Adrenal gland (tissue), 12 donors: ENCODE data around the gene MYH3. TPM values are rescaled to one million over a fixed set of nuclear protein-coding genes. Genes with fewer than 3 reads are reported as not detected.

Experiments
- DNase-seq, 7 donors: peaks; one replicate each; pipeline ENCODE4 v3.0.0-alpha.2; 2019 to 2020
- H3K27ac ChIP-seq, 5 donors: fragments of 200-600 bp; sonication (generic) in 4 of 5; 1 replicate in 3 of 5; 2 replicates in 2 of 5; pipeline versions ENCODE4 v1.5.1 to v1.8.0; 2016 to 2020; ENCODE audit warnings: mild to moderate bottlenecking in 1 of 5
- H3K27me3 ChIP-seq: fragments of 200-600 bp; 2 replicates; pipeline ENCODE4 v1.8.0; 2021
- H3K36me3 ChIP-seq, 2 donors: fragments of 200-600 bp; replicated peaks in 1 of 2; 1 replicate in 1 of 2; 2 replicates in 1 of 2; pipeline versions ENCODE4 v1.5.1 to v1.8.0; 2018 to 2022
- H3K4me1 ChIP-seq, 2 donors: fragments of 200-600 bp; replicated peaks in 1 of 2; 1 replicate in 1 of 2; 2 replicates in 1 of 2; pipeline versions ENCODE4 v1.5.1 to v1.8.0; 2018 to 2021
- H3K4me3 ChIP-seq, 4 donors: fragments of 200-600 bp; sonication (generic) in 3 of 4; one replicate each; pipeline ENCODE4 v1.5.1; 2016 to 2018
- H3K9me3 ChIP-seq, 3 donors: fragments of 200-600 bp; sonication (generic) in 1 of 3; replicated peaks in 1 of 3; 1 replicate in 2 of 3; 2 replicates in 1 of 3; pipeline versions ENCODE4 v1.5.1 to v1.8.0; 2016 to 2021
- POLR2A ChIP-seq, 2 donors: fragments of 450-650 bp; IDR thresholded peaks; one replicate each; pipeline ENCODE4 v1.6.1; 2017; ENCODE audit warnings: antibody characterized with exemption in 2 of 2, mild to moderate bottlenecking in 2 of 2, moderate library complexity in 1 of 2
- WGBS, 4 donors: extraction: QIAGEN DNeasy Blood & Tissue Kit in 2 of 4; methylation state at CpG; one replicate each; pipeline versions ENCODE4 v1.1.5 to v1.1.7; 2013 to 2017; 5-methylcytosine and 5-hydroxymethylcytosine counted together
- intact Hi-C, 2 donors: fragments of 100-400 bp; cut with DNase I; formaldehyde crosslinking; loops; one replicate each; pipeline versions ENCODE4 v1.14.1 to v1.15.0; 2022 to 2023
- polyA plus RNA-seq, 3 donors: library from polyadenylated mRNA; stranded (reverse); fragments of 200-250 nt in 2 of 3; fragments of 350-450 nt in 1 of 3; fragmentation: Illumina TruSeq in 1 of 3; extraction: RNeasy Lipid Tissue Mini Kit (QIAGEN cat#74804) in 1 of 3; gene quantifications; one replicate each; pipeline ENCODE4 v1.2.3, GENCODE V29; 2013 to 2014
- total RNA-seq, 9 donors: library from RNA; depleted of rRNA in 4 of 9; stranded (reverse); fragments of >200 nt in 4 of 9; fragments of 120-200 nt in 1 of 9; fragmentation: NEBNext Ultra II Directional in 1 of 9; extraction: Animal tissue kit (Norgen Biotek cat#: 25700) in 1 of 9; gene quantifications; one replicate each; pipeline versions ENCODE4 v1.1.0 to v1.2.4, GENCODE V29; 2013 to 2023
- TF ChIP-seq, protein P1 (sequence below), 6 experiments: fragments of 450-650 bp in 4 of 6; fragments of 200-600 bp in 2 of 6; sonication (generic) in 1 of 6; IDR thresholded peaks; 1 replicate in 5 of 6; 2 replicates in 1 of 6; pipeline versions ENCODE4 v1.5.1 to v1.8.0; 2016 to 2021; ENCODE audit warnings: antibody characterized with exemption in 6 of 6, mild to moderate bottlenecking in 2 of 6, moderate library complexity in 1 of 6
- donor health status: healthy with polysubstance abuse.
- donor health status: Bipolar disorder and iron deficiency.
- donor health status: DM: yes; HTN: yes; CAD: no.
- donor health status: DM: no; HTN: no; CAD: no.
- donor health status: DM: no; HTN: no; CAD: no.
- donor health status: DM: yes; HTN: yes; CAD: no.

The MYH3 gene
- total and polyA plus RNA-seq, 12 donors: 0.43 to 9.3 (median 0.95) TPM; not detected in 1

DNA sequence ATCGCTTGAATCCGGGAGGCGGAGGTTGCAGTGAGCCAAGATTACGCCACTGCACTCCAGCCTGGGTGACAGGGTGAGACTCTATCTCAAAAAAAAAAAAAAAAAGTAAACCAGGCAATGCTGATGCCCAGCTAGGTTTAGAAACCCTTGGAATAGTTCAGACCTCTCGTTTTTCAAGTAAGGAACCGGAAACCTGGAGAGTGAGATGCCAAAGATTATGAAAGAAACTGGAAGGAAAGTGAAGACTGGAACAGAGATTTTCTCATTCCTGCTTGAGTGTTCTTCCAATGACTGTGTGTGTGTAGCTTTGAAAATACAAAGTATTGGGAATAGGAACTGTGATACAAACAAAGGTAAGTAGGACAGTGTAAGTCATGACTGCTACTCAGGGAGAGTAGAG lies 35.7 kb downstream of the MYH3 start:
- TF ChIP-seq POLR2A (IDR thresholded peaks at IDR 0.05): no peak
- TF ChIP-seq, protein P1, sequence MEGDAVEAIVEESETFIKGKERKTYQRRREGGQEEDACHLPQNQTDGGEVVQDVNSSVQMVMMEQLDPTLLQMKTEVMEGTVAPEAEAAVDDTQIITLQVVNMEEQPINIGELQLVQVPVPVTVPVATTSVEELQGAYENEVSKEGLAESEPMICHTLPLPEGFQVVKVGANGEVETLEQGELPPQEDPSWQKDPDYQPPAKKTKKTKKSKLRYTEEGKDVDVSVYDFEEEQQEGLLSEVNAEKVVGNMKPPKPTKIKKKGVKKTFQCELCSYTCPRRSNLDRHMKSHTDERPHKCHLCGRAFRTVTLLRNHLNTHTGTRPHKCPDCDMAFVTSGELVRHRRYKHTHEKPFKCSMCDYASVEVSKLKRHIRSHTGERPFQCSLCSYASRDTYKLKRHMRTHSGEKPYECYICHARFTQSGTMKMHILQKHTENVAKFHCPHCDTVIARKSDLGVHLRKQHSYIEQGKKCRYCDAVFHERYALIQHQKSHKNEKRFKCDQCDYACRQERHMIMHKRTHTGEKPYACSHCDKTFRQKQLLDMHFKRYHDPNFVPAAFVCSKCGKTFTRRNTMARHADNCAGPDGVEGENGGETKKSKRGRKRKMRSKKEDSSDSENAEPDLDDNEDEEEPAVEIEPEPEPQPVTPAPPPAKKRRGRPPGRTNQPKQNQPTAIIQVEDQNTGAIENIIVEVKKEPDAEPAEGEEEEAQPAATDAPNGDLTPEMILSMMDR (IDR thresholded peaks at IDR 0.05): no peak
- H3K36me3 ChIP-seq: no peaks in the 10 kb centered on the region
- intact Hi-C loops: no loop called here
- WGBS, 4 donors: 79 to 88% (median 87%) methylated on average over 6 of the region's 6 CpGs
- H3K27ac ChIP-seq: no peak overlapping the region
- no peak overlapping the region for H3K4me3 ChIP-seq
- H3K4me1 ChIP-seq: no peaks in the 10 kb centered on the region
- no peak for DNase-seq
- H3K27me3 ChIP-seq: no peaks in the 10 kb centered on the region
- H3K9me3 ChIP-seq: no peaks in the 10 kb centered on the region

DNA sequence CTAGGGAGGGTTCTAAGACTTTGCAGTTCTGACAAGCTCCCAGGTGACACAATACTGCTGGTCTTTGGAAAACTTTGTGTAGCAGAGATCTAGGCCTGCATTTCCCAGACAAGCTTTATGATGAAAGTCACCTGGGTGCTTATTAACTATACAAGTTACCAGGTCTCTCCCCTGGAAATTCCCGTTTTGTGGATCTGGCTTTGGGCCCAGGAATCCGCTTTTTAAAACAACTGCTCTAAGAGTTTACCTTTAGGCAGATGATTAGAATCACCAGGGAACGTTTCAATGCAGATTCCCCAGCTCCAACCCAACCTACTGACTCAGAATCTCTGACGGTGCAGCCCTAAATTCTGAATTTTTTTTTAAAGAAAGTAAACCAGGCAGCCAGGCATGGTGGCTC lies 36.3 kb downstream of the MYH3 start:
- intact Hi-C loops: no loop called here
- no peak for DNase-seq
- TF ChIP-seq, protein P1 (IDR thresholded peaks at IDR 0.05): no peak
- TF ChIP-seq POLR2A (IDR thresholded peaks at IDR 0.05): no peak
- Histone ChIP-seq H3K27ac (no peak overlapping the region), H3K4me3 (no peak overlapping the region), H3K36me3 (no peaks in the 10 kb centered on the region), H3K4me1 (no peaks in the 10 kb centered on the region), H3K9me3 (no peaks in the 10 kb centered on the region), H3K27me3 (no peaks in the 10 kb centered on the region)
- WGBS, 4 donors: 59 to 68% (median 64%) methylated on average over 4 of the region's 4 CpGs

DNA sequence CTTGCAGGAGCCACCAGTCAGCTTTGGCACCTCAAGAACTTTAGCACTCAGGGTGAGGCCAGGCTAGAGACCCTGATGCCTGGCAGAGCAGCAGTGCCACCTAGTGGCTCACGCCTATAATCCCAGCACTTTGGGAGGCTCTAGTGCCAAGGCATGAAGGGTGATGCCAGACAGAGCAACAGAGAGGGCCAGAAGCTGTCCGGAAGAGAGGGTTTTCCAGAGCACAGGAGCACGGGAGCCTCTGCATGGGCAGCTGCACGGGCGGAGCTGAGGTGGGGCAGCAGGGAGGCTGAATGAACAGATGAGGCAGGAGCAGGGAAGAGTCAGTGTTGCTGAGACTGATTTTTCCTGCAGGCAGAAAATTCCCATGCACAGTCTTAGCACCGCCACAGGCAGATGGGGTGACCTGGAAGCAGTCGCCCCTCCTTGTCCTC lies 38.9 kb downstream of the MYH3 start:
- Histone ChIP-seq H3K4me3 (no peak overlapping the region), H3K36me3 (no peaks in the 10 kb centered on the region), H3K4me1 (no peaks in the 10 kb centered on the region), H3K27me3 (no peaks in the 10 kb centered on the region), H3K9me3 (no peaks in the 10 kb centered on the region), H3K27ac (no peak overlapping the region)
- TF ChIP-seq, protein P1 (IDR thresholded peaks at IDR 0.05): peak; percentile 47 to 80 (median 66)
- TF ChIP-seq POLR2A (IDR thresholded peaks at IDR 0.05): no peak
- DNase-seq: peak; percentile 56 to 78 (median 64)
- intact Hi-C loops: loop anchor here (5.0 to 10.0 kb wide), 3 partner anchors 283 to 693 kb away; no protein-coding TSS in a partner anchor
- WGBS, 4 donors: 14 to 22% (median 17%) methylated on average over 7 of the region's 7 CpGs

DNA sequence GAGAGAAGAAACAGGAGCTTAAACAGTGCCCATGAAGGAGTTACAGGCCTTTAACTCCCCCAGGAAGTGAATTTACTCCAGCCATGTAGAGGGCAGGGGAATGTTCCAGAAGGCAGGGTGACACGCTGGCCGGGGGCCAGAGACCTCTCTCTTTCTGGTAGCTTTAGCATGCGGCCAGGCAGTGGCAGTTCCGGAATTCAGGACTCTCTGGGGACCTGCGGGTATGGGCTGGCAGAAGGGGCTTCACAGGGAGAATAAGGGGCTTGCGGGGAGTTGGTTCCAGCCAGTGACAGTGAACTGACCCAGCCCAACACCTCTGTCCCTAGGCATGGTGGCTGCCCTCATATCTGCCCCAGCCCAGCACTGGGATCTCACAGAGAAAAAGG lies 40.0 kb downstream of the MYH3 start:
- Histone ChIP-seq H3K27ac (no peak overlapping the region), H3K36me3 (no peaks in the 10 kb centered on the region), H3K4me1 (no peaks in the 10 kb centered on the region), H3K9me3 (no peaks in the 10 kb centered on the region), H3K27me3 (no peaks in the 10 kb centered on the region), H3K4me3 (no peak overlapping the region)
- no peak for TF ChIP-seq POLR2A (IDR thresholded peaks at IDR 0.05)
- DNase-seq: no peak
- WGBS, 4 donors: 81 to 87% (median 81%) methylated on average over 3 to 6 of the region's 6 CpGs
- intact Hi-C loops: loop anchor here (5.0 to 10.0 kb wide), 3 partner anchors 282 to 692 kb away; no protein-coding TSS in a partner anchor

DNA sequence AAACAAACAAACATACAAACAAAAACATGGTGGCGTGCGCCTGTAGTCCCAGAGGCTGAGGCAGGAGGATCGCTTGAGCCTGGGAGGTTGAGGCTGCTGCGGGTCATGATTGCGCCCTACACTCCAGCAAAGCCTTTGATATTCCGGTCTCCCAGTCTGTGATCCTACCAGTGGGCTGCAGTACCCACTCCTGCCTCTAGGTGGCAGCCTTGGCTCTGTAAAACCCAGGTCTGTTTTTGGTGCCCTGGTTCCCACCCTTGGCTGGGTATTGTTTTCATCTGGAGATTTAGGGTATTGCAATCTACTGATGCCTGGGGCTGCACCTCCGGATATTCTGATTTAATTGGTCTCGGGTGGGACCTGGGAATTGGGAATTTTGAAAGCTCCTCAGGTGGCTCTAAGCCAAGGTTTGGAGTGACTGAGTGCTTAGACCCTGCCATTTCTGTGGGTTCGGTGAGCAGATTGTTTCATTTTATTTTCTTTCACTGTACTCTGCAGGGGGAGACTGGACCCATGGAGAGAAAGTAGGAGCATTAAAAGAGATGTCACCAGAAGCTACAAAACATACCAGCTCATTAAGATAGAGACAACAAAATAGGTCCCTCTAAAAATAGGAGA lies 40.5 kb downstream of the MYH3 start:
- Histone ChIP-seq H3K36me3 (no peaks in the 10 kb centered on the region), H3K27me3 (no peaks in the 10 kb centered on the region), H3K4me1 (no peaks in the 10 kb centered on the region), H3K4me3 (no peak overlapping the region), H3K9me3 (no peaks in the 10 kb centered on the region), H3K27ac (no peak overlapping the region)
- peak; percentile 69 to 92 (median 84) for DNase-seq
- no peak for TF ChIP-seq POLR2A (IDR thresholded peaks at IDR 0.05)
- TF ChIP-seq, protein P1 (IDR thresholded peaks at IDR 0.05): peak; percentile 79 to 99 (median 90)
- intact Hi-C loops: loop anchor here (5.0 to 10.0 kb wide), 3 partner anchors 282 to 692 kb away; no protein-coding TSS in a partner anchor
- WGBS, 4 donors: 28 to 36% (median 35%) methylated on average over 7 to 9 of the region's 9 CpGs
